HepG2 (cell line): ENCODE measurements around the gene TSPAN9. TPM values are rescaled to one million over a fixed set of nuclear protein-coding genes. Genes with fewer than 3 reads are reported as not detected.
A peak's percentile ranks its signal among the peaks of the same experiment; 100 is the strongest.

ENCODE experiments used
- MAX ChIP-seq: IDR thresholded peaks from 2 replicates; pipeline ENCODE4 v1.6.1; 2012; ENCODE audit warnings: inconsistent platforms
- ZMYM3 ChIP-seq: sonication (generic); formaldehyde crosslinking; IDR thresholded peaks from 2 replicates; pipeline ENCODE4 v1.5.1; 2020; ENCODE audit warnings: mild to moderate bottlenecking, missing genetic modification reagents
- ZNF292 ChIP-seq: sonication (generic); formaldehyde crosslinking; IDR thresholded peaks from 2 replicates; pipeline ENCODE4 v1.8.1; 2022; ENCODE audit warnings: mild to moderate bottlenecking, low read depth, missing genetic modification reagents, borderline replicate concordance
- ZNF3 ChIP-seq: IDR thresholded peaks from 2 replicates; pipeline ENCODE4 v1.7.0; 2017; ENCODE audit warnings: inconsistent platforms
- ZNF644 ChIP-seq: IDR thresholded peaks from 2 replicates; pipeline ENCODE4 v1.6.1; 2016; ENCODE audit warnings: low read depth
- polyA plus RNA-seq, 8 experiments: library from polyadenylated mRNA; depleted of rRNA in 3 of 8; stranded (reverse) in 7 of 8; unstranded in 1 of 8; fragments of >200 nt; fragmentation: Illumina TruSeq in 4 of 8; extraction: Trizol in 4 of 8; gene quantifications; 2 replicates each; pipeline versions ENCODE4 v1.2.1 to v1.2.3, GENCODE V29; 2011 to 2016; ENCODE audit warnings: low read depth in 4 of 8, missing spikeins in 1 of 8, mixed read lengths in 1 of 8; ENCODE audit not compliant: insufficient read depth in 1 of 8
- total RNA-seq, 5 experiments: library from RNA; depleted of rRNA; stranded (reverse); fragments of >200 nt; fragmentation: Illumina TruSeq; extraction: Trizol; gene quantifications; 2 replicates each; pipeline ENCODE4 v1.2.3, GENCODE V29; 2016; ENCODE audit warnings: low read depth in 1 of 5
- TF ChIP-seq, protein P1 (sequence below): IDR thresholded peaks from 2 replicates; pipeline ENCODE4 v1.6.1; 2016; ENCODE audit warnings: low read depth
- TF ChIP-seq, protein P2 (sequence below): IDR thresholded peaks from 2 replicates; pipeline ENCODE4 v1.4.0; 2020; ENCODE audit warnings: mild to moderate bottlenecking, missing genetic modification reagents

TSPAN9 gene
- total and polyA plus RNA-seq, 2 of the 13 experiments (the other 11 are each of a cell fraction or from before 2014, with no cell fraction given), result 18.1 to 42.3 TPM

DNA sequence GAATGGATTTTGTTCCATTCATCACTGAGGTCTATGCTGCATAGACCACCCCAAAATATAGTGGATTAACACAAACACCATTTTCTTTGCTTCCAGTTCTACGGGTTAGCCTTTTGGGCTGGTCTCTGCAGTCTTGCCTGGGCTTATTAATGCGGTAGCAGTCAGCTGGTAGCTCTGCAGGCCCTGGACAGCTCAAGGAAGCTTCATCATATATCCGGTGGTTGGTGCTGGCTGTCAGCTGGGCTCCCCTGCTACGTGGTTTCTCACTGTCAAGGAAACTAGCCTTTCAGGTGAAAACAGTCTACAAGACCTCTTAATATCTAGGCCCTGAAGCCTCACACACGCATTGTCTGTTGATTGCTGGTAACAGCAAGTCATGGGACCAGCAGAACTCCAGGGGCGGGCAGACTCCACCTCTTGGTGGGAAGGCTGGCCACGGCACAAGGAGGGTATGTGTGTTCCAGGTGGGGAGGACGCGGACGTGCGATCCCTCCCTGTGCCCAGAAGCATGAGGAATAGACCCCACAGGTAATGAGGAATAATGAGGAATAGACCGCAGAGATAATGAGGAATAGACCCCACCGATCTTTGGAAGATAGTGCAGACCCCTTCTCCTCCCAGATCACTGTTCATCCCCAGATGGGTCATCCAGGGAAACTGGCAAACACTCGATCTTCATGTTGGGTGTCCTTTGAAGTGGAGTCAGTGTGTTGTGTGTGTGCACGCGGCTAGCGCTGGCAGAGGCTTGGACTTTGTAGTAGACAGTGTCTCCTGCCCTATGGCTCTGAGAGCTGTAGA lies 13.3 kb downstream of the TSPAN9 start (continued):
- TF ChIP-seq, protein P1, sequence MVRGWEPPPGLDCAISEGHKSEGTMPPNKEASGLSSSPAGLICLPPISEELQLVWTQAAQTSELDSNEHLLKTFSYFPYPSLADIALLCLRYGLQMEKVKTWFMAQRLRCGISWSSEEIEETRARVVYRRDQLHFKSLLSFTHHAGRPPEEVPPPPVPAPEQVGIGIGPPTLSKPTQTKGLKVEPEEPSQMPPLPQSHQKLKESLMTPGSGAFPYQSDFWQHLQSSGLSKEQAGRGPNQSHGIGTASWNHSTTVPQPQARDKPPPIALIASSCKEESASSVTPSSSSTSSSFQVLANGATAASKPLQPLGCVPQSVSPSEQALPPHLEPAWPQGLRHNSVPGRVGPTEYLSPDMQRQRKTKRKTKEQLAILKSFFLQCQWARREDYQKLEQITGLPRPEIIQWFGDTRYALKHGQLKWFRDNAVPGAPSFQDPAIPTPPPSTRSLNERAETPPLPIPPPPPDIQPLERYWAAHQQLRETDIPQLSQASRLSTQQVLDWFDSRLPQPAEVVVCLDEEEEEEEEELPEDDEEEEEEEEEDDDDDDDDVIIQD (CRISPR knock-in tag), result no peak
- TF ChIP-seq ZMYM3 (CRISPR knock-in tag) (0 out of 2 replicates have a peak, but pooled peaks have one; percentile 27), ZNF644 (CRISPR knock-in tag) (no peak), MAX (peak; percentile 74), ZNF292 (peak; percentile 69; the same call in 1 of the 2 replicates), ZNF3 (no peak)
- TF ChIP-seq, protein P2, sequence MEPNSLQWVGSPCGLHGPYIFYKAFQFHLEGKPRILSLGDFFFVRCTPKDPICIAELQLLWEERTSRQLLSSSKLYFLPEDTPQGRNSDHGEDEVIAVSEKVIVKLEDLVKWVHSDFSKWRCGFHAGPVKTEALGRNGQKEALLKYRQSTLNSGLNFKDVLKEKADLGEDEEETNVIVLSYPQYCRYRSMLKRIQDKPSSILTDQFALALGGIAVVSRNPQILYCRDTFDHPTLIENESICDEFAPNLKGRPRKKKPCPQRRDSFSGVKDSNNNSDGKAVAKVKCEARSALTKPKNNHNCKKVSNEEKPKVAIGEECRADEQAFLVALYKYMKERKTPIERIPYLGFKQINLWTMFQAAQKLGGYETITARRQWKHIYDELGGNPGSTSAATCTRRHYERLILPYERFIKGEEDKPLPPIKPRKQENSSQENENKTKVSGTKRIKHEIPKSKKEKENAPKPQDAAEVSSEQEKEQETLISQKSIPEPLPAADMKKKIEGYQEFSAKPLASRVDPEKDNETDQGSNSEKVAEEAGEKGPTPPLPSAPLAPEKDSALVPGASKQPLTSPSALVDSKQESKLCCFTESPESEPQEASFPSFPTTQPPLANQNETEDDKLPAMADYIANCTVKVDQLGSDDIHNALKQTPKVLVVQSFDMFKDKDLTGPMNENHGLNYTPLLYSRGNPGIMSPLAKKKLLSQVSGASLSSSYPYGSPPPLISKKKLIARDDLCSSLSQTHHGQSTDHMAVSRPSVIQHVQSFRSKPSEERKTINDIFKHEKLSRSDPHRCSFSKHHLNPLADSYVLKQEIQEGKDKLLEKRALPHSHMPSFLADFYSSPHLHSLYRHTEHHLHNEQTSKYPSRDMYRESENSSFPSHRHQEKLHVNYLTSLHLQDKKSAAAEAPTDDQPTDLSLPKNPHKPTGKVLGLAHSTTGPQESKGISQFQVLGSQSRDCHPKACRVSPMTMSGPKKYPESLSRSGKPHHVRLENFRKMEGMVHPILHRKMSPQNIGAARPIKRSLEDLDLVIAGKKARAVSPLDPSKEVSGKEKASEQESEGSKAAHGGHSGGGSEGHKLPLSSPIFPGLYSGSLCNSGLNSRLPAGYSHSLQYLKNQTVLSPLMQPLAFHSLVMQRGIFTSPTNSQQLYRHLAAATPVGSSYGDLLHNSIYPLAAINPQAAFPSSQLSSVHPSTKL (CRISPR knock-in tag), result 0 out of 2 replicates have a peak, but pooled peaks have one; percentile 9
- TF ChIP-seq, all 625 proteins: peak for 21
